NT2/D1 (cell line): Measurements from ENCODE around the gene RAD9B.

Experiments
- DNase-seq: peaks from one replicate; pipeline ENCODE4 v3.0.0-alpha.2; 2011; ENCODE audit warnings: low read depth, low spot score
- H3K27me3 ChIP-seq: 2 replicates; pipeline ENCODE4 v1.6.0; 2011; ENCODE audit warnings: mild to moderate bottlenecking; ENCODE audit not compliant: insufficient read length, insufficient read depth
- H3K36me3 ChIP-seq: 2 replicates; pipeline ENCODE4 v1.6.1; 2011; ENCODE audit warnings: mild to moderate bottlenecking, low read length, mixed read lengths; ENCODE audit not compliant: insufficient read depth, insufficient read length
- H3K4me1 ChIP-seq: 2 replicates; pipeline ENCODE4 v1.5.1; 2011; ENCODE audit not compliant: insufficient read depth, insufficient read length
- H3K4me3 ChIP-seq: 2 replicates; pipeline ENCODE4 v1.5.1; 2011; ENCODE audit warnings: low read depth; ENCODE audit not compliant: insufficient read length
- H3K9ac ChIP-seq: 2 replicates; pipeline ENCODE4 v1.6.0; 2011; ENCODE audit warnings: low read depth; ENCODE audit not compliant: insufficient read length
- H3K9me3 ChIP-seq: 2 replicates; pipeline ENCODE4 v1.5.1; 2011; ENCODE audit warnings: mild to moderate bottlenecking, low read length; ENCODE audit not compliant: insufficient read depth
- SUZ12 ChIP-seq: IDR thresholded peaks from 2 replicates; pipeline ENCODE4 v1.6.1; 2011; ENCODE audit not compliant: insufficient read length, insufficient read depth; ENCODE audit errors: extremely low read depth
- YY1 ChIP-seq: IDR thresholded peaks from 2 replicates; pipeline ENCODE4 v1.6.1; 2011; ENCODE audit not compliant: insufficient read length, insufficient read depth
- ZNF274 ChIP-seq: IDR thresholded peaks from 2 replicates; pipeline ENCODE4 v1.6.1; 2011; ENCODE audit warnings: mild to moderate bottlenecking, low read depth, low read length

The RAD9B gene

DNA sequence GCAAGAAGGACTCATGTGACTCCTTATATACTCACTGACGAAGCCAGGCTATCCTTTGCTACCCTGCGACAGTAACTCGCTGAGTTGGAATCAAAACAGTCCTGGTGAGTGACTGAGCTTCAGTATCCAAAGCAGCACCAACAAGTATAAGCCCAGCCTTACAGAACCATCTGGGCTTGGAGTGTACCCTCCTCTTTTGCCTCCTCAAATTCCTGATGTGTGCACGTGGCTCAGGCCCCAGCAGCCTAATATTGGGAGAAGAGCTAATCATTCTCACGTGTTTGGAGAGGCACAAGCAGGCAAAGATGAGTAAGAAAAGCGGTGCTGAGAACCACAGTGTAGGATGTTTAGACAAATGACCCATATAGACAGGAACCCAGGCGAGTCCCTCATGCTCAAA, 46.5 kb downstream of the RAD9B start:
- peaks cover 25% of the 10 kb centered on the region for H3K36me3 ChIP-seq

DNA sequence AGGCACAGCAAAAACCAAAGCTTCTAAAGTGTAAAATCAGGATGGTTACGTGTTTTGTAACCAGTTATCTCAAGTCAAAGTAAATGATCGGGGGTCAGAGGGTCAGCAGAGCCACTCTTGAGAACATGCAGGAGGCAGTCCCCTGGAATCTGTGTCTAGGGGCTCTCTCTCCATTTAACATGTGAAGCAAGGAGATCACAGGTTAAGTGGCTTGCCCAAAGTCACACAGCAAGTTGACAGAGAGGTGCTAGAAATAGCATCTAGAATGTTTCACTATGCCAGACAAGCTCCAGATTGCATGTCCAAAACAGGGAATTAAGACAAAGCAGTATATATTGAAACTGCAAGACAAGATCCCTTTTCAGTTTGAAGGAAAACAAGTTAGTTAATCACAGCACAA, 47.6 kb downstream of the RAD9B start:
- TF ChIP-seq SUZ12 (no peak), ZNF274 (no peak), YY1 (no peak)
- Histone ChIP-seq H3K4me3 (no peak overlapping the region), H3K36me3 (peaks cover 20% of the 10 kb centered on the region), H3K9ac (no peak overlapping the region), H3K9me3 (no peaks in the 10 kb centered on the region), H3K4me1 (no peaks in the 10 kb centered on the region), H3K27me3 (no peaks in the 10 kb centered on the region)
- DNase-seq = no peak

More for the DNA sequence above, 46.5 kb downstream of the RAD9B start:
- no peaks in the 10 kb centered on the region for H3K27me3 ChIP-seq
- H3K4me3 ChIP-seq = no peak overlapping the region
- DNase-seq = no peak
- H3K9me3 ChIP-seq = no peaks in the 10 kb centered on the region
- no peak overlapping the region for H3K9ac ChIP-seq
- H3K4me1 ChIP-seq = peaks cover 1% of the 10 kb centered on the region
- no peak for TF ChIP-seq SUZ12
- TF ChIP-seq YY1 = no peak

- Histone ChIP-seq H3K9ac (no peak overlapping the region), H3K4me1 (no peaks in the 10 kb centered on the region), H3K27me3 (no peaks in the 10 kb centered on the region), H3K36me3 (peaks cover 14% of the 10 kb centered on the region), H3K4me3 (no peak overlapping the region), H3K9me3 (no peaks in the 10 kb centered on the region)
- no peak for DNase-seq
- no peak for TF ChIP-seq SUZ12
- TF ChIP-seq ZNF274 = no peak
- no peak for TF ChIP-seq YY1
Observed at GRCh38 chr12:110550981-110551380, 48.9 kb downstream of the RAD9B start.
